Stimulated activated CD8-positive, alpha-beta memory T cell treated with anti-CD3 and anti-CD28 coated beads, Interleukin-12 subunit alpha, Interleukin-12 subunit beta, amount 100 ng/mL, for 24 hours (primary cell): ENCODE measurements around the gene NTNG1.
"Not testable (repeated sequence)": the region's sequence is repeated elsewhere in the genome, so short reads cannot be mapped to it uniquely, and the experiment has no call there.

Experiments
- DNase-seq: peaks from one replicate; pipeline ENCODE4 v3.0.0-alpha.2; 2020; ENCODE audit errors: extremely low read depth

Gene NTNG1

DNA sequence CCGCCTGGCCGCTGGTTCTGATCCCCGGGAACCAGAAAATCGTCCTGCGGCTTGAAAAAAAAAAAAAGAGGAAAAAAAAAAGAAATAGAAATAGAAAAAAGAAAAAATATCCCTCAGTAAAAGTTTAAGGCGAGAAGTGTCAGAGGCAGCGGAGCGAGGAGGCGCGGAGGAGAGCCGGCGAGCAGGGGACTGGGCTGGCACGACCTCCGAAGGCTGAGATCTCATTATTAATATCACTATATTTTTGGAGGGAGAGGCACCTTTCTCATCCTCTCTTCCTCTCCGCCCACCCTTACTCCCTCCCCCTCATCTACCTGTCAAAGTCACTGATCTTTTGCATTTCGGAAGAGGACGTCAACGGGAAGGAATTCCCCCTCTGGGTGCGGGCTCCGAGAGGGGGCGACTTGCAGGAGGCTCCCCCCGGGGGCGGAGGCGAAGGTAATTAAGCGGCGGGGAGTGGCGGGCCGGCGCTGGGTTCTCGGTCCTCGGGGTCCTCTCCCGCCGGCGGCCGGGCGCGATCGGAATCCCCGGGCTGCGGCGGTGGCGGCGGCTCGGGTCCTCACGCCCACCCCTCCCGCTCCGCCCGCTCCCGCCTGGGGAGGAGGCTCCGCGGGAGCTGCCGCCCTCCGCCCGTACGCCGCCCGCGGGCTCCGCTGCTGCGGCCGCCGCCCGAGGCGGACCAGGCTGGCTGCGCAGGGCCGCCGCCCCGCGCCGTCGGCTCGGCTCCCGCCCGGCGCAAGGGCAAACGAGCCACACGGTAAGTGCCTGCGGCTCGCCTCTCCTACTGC, at the start of gene NTNG1:
Gene NTNG1 (plus strand): TSS at position 337 of the 788 bp plus-strand sequence.
- no peak for DNase-seq

DNA sequence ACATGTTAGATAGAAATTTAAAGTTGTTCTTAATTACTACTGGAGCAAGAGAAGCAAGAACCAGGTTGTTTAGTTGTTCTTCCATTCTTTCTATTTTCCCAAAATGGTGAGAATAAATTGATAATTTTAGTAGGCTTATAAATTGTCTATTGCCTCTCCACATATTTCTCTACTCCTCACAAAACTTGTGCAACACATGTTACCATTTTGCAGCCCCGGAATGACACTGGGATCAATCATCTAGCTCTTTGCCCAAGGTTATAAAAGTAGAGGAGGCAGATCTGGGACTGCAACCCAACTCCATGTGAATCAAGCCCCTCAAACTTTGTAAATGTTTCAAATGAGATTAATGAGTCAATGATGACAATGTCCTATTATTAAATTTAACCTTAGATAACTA, 49.4 kb upstream of the NTNG1 start:
- no peak for DNase-seq

DNA sequence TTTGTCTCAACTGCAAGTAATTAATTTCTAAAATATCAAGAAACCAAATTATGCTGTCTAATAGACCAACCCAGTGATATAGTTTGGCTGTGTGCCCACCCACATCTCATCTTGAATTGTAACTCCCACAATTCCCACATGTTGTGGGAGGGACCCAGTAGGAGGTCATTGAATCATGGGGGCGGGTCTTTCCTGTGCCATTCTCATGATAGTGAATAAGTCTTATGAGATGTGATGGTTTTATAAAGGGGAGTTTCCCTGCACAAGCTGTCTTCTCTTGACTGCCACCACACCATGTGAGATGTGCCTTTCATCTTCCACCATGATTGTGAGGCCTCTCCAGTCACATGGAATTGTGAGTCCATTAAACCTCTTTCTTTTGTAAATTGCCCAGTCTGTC, 47.4 kb upstream of the NTNG1 start:
- not testable (repeated sequence) for DNase-seq

DNA sequence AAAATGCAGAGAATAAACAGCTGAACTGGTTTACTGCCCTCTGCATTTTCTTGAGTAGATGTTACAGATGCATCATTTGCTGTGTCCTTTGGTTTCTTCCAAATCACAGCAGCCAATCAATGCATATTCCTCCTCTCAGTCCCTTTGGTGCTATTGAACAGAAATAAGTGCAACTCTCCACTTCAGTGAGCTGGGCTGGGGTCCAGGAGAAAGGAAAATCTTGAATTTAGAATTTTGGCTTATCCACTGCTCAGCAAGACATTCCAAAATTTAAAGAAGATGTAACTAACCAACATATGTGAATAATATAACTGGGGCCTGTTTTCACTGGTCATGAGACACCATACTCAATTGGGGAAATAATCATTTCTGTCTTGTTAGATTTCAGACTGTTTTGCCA, 45.2 kb upstream of the NTNG1 start:
- no peak for DNase-seq

DNA sequence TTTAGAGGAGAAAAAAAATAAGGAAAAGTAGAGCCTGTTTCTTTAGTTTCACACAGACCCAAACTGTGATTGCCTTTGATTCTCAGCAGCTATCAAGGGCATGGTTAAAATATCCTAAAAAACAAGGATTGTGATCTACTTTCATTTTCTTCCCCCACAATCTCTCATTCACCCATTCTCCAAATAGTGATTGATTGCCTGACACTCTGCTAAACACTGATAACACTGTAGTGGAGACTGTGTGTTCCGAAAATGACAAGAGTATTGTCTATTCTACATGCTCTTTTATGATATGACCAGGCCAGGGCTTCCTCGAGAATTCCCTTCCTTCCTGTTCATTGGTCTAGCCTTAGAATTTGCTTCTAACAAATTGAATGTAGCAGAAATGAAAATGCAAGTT, 44.1 kb upstream of the NTNG1 start:
- no peak for DNase-seq

DNA sequence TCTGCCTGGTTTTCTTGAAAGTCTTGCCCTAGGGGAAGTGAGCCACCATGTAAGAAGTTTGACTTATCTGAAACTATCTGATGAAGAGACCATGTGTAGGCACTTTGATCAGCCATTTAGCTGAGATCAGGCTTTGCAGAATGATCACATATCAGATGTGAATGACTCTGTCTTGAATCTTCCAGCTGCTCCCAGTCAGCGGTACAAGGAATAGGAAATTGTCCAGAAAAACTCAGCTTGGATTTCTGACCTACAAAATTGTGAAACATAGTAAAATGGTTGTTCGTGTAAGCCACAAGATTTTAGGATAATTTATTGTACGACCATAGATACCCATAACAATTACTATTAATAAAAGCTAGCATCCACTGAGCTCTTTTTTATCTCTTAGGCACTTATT, 41.9 kb upstream of the NTNG1 start:
- no peak for DNase-seq

DNA sequence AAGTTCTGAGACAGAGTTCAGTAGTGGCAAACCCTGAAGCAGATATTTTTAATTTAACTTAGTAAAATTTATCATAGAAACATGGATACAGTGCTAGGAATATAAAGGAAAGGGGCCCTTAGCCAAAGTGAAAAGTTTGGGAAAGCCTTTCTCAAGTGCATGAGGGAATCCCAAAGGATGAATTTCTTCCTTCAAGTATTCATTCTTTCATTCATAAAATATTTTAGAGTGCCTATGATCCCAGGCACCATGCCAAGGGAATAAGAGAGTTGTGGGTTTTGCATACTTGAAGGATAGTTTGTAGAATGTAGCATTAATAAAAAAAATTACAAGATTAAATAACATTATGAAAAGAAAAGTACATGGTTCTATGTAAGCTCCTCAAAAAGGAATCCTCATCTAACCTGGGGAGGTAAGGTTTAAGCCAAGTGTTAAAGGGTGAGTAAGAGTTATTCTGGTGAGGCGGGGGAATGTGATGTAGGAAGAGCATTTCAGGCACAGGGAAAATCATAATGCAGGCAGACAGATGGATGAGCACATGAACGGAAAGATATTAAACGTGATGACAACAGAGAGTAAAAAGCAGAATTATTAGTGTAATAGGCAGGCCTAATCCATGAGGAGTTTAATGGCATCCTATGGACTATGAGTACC, 40.4 kb upstream of the NTNG1 start:
- no peak for DNase-seq

DNA sequence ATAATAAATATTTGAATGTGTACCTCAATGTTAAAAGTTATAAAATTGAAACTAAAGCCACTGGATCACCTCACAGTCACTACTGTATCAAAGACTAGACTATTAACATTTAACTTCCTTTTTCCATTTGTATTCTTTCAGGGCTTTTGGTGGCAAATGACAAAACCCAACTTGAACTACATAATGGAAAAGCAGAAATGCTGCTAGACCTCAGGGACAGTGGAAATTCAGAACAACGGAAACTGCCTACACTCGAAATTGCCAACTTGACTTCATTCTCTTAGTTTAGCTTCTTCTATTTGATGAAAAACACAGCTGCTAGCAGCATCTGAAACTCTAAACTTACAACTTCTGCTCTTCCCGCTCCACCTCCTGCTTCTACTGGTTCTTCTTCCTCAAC, 34.9 kb upstream of the NTNG1 start:
- DNase-seq = no peak

DNA sequence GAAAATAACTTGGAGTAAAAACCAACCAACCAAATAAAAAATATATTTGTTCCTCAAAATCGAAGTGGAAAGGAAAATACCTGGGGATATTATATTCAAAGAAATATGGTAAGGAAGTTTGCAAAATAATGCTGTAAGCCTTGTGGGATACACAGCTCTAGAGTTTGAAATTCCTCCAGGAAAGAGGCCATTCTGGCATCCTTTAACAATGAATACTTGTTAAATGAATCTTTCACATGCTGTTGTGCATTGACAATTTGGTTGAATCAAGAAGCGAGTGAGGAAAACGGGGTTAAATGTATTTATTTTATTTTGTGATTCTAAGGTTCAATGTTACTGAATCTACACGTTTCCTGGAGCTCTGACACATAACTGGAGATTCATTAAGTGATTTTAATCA, 30.5 kb upstream of the NTNG1 start:
- no peak for DNase-seq

DNA sequence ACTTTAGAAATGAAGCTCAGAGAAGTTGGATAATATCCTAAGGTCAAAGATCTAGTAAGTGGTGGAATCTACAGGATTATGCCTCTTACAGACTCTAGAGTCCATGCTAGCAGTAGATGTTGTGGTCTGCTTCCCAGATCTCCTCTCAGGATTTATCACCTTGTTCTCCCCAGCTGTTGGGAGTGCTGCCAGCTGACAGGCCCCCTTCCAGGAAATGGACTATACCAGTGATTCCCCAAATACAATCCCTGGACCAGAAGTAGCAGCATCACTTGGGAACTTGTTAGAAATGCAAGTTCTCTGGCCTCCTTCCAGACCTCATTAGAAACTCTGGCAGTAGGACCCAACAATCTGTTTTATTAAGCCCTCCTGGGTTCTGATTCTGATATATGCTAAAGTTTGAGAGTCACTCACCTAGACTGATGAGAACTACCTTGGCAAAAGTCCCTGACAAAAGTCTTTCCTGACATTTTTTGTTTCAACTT, 24.5 kb upstream of the NTNG1 start:
- no peak for DNase-seq

DNA sequence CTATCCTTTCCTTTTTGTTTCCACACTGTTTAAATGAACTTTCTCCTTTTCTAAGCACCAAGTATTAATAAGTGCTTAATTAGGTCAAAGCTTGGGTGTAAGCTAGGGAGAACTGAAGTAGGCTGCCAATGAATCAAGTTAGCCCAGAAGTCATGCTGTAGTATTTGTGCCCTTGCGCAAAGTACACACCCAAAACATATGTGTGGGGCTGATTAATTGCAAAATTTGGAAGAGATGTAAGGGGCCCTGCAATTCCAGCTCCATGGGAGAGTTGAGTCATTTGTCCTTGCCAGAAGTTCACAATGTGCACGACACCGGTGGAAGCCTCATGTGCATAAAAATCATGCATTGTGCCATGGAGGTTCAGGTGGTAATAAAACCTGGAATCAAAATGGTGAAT, 18.6 kb upstream of the NTNG1 start:
- no peak for DNase-seq

DNA sequence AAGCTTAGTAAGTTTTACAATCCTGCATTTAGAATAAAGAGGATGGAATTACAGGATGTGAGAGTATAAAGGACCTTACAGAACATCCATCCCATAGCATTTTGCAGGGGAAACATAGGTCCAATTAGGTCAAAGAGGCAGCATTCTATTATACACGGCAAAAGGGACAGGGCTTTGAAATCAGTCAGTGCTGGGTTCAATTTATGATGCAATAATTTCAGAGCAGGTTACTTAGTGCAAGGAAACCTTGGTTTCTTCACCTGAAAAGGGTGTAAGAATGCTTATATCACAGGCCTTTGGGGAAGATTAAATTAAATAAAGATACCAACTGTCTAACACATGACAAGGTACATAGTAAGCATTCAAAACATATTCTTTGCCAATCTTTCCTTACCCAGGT, 17.1 kb upstream of the NTNG1 start:
- DNase-seq = no peak

DNA sequence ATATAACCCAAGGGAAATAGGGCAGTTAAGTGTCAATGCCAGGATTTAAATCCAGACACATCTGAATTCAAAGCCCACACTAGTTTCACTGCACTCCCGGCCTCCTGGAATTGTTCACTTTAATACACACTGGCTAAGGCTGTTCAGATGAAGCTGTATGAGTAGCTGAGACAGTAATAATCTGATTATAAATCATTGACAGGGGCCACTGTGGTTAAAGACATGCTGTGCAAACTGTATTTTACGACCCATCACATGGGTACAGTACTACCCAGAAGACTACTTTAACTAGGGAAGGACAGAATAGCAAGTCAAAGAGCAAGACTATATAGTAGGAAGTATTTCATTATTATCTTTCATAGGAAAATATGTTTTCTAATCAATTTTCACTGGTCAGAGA, 16.1 kb upstream of the NTNG1 start:
- no peak for DNase-seq

DNA sequence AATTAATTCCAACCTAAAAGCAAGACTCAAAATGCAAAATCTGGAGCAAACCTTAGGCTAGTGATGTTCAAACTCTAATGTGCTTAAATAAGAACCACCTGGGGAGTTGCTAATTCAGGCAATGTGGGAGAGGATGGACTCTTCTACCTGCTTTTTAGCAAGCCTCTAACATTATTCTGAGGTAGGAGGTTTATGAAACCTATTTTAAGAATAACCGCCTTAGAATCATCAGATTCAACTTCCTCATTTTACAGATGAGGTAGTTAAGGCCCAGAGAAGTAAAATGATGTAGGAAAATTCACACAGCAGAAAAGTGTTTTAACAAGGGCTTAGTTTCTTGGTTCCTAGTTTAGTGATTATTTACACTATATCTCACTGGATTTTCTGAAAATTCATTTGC, 8.6 kb upstream of the NTNG1 start:
- no peak for DNase-seq

DNA sequence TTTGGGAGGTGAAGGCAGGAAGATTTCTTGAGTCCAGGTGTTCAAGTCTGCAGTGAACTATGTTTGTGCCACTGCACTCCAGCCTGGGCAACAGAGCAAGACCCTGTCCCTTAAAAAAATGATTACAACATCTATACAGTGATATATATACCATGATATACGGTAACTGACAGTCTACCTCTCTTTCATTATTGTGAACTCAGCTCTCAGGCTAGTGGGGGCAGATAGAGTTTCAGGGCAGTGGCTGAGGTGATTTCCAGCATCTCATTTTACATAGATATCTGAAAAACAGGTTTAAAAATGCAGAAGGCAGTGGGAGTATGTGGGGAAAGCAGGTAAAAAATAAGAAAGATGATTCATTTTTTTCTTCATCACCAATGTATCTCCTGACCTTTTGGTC, 8.1 kb upstream of the NTNG1 start:
- no peak for DNase-seq

DNA sequence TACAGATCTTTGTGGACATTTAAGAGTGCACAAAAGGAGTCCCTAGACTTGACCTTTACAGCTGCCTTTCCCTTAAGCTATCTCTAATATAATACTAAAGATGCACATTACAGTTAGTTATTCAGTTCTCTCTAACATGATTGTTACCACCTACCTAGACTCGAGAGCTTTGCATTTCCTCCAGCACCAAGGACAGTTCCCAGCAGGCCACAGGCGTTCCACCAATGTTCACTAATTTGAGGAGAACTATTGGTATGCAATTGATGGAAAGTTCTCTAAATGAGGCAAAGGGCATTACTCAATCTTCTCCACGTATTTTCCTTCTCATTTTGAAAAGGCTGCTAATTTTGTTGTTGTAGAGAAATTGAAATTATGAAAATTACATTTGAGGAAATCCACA, 5.4 kb upstream of the NTNG1 start:
- DNase-seq = no peak

DNA sequence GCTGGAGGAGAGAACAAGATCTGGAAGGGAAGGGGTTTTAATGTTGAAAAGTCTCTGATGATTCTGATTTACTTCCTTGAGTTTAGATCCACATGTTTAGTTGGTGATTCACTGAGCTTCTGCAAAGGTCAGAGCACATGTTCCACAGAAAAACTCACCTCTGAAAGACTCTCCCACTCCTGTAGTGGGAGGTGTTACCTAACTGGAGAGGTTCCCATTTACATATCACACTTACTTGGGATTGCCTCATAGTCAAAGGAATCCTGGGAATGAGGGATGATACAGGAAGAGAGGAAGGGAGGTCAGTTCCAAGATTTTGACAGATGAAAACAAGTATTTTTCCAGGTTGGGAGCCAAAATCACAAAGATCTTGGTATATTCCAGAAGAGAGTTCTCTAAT, 2.7 kb upstream of the NTNG1 start:
- DNase-seq = no peak

DNA sequence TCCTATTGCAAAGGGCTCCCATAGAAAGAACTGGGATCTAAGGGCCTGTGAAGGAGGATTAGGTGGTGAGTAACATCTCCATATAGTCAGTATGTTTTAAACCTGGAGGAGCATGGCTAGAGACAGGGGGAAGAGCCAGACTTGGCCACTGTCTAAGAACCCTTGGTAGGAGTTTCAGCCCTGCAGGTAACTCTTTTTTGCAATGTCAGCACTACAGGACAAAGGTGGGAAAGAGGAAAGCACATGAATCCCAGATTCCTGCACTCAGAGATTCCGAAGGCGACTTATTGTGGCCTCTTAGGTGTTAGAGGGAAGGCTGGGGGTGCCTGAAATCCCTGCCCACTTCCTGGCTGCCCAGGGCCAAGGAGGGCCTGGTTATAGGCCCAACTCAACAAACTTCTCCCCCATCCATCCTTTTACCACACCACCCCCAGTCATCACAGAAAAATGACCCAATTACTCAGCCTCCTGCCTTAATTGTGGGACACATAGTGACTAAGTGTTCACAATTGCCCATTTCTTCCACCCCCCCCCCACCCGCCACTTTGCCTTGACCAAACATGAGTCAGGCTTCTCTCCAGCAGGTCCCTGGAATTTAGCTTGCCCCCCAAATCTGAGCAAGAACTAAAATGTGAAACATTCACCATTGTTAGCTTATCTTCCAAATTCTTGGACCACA, 1.9 kb upstream of the NTNG1 start:
- no peak for DNase-seq

DNA sequence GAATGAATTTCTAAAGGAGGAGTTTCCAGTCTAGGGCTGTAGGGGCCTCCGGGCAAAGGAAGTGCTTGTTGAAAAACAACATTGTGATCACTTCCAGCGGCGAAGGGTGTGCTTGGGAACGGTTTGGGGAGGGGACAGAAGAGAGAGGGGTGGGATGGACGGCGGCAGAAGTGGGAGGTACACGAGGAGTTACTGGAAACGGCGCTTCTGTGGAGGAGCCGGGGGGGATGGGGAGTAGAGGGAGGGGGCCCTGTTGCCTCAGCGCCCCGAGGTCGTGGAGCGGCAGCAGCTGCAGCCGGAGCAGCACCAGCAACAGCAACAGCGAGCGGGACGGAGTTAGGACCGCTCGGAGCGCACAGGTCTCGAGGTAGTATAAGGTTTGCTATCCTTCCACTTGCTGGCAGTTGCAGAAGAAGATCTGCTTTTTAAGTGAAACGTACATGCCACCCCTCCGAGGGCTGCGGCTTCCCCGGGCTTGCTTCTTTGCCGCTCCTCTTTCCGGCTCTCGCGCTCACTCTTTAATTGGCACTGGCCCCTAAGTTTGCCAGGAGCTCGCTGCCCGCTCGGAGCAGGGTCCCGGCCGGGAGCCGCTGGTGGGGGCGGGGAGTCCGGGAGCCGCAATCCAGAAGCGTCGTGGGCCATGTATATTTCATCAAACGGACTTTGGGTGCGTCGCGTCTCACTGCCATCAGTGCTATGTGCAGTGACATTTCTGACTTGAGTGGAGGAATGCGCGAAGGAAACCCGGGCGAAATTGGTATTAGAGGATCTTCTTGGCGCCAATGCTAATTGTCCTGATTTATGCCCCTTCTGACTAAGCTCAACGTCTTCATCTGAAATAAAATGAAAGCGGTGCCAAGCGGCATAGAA, 771 bp upstream of the NTNG1 start:
- no peak for DNase-seq

DNA sequence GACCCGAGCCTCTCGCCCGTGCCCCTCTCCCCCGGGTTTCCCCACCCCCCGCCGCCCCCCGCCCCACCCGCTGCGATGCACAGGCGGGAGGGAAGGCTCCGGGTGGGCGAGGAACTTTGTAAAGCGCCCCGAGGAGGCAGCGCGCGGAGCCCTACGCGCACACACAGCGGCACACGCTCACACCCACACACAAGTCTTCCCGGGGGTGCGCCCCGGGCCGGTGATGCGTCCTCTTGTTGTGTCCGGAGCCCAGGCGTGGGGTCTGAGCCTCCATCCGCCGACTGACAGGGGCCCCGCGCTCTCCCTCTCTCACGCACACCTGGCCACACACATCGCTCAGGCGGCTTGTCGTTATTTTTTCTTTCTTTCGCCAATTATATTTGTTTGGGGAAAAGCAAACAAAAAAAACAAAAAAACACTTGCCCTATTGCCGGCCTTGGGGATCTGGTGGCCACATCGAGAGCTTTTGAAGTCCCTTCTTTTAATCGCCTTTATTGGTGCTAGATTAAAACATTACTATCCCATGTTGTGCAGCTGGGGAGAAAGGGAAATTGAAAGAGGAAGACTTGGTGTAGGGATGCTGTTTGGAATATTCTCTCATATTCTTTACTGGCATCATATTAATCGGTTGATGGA, 770 bp downstream of the NTNG1 start:
- DNase-seq = no peak

DNA sequence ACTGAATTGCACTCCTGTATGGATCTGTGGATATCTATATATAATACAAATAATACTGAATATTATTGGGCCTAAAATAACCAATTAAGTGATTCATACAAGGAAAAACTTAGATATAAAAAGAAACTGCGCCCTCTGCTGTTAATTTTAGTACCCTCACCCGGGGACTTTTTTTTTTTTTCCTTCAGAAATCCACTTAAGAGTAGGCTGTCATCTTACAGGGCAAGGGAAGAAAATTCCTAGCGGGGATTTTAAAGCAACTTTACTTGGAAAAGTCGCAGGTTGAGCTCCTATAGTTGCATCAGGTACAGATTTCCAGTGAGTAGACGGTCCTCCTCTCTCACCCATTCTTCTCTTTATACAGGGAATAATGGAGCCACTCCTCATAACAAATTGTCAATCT, 1.3 kb downstream of the NTNG1 start:
- no peak for DNase-seq

DNA sequence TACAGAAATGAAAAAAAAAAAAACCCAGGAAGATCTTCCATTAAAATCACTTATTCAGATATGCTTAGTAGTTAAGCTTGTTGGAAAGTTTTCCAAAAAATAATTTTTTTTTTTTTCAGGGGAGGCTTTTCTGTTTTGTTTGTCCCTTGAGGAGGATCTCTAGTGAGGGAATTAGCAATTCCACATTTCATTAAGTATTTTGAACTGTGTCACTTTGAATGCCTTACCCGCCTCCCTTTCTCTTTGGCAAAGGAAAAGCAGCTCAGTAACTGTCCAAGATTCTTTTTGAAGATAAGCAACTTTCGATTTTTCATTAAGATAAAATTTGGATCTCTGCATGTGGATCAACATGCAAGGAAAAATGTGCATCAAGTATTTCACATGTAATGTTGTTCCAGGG, 1.8 kb downstream of the NTNG1 start:
- DNase-seq = no peak
